Stimulated activated CD4-positive, alpha-beta T cell treated with anti-CD3 and anti-CD28 coated beads, Interleukin-12 subunit alpha, Interleukin-12 subunit beta, amount 100 ng/mL, for 24 hours (primary cell): Measurements from ENCODE around the gene NLGN1.

Source experiments
- DNase-seq, 2 experiments: peaks; one replicate each; pipeline ENCODE4 v3.0.0-alpha.2; 2020; ENCODE audit warnings: low read depth in 2 of 2

NLGN1 gene

GRCh38 chr3:174280186-174280585 is 882.6 kb downstream of the NLGN1 start:
- no peak for DNase-seq

- DNase-seq = no peak
Measured at GRCh38 chr3:174285242-174285864, 887.8 kb downstream of the NLGN1 start.

GRCh38 chr3:174287705-174288104 is 890.2 kb downstream of the NLGN1 start:
- DNase-seq = no peak

DNA sequence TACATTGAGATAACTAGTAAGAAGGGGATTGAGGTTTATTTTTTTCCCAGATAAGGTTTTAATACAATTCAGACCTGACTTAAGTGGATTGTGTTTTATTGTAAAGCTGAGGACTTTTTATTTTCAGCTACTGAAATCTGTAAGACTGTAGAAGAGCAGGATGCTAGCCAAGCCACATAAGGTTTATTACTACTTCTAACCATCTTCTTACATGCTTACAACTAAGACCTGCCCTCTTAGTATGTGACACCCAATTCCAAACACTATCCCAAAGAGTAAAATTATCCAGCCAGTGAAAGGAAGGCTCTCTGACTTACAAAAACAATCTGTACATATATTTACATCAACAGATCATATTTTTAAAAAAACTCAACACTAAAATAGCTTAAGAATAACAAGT is 897.1 kb downstream of the NLGN1 start:
- DNase-seq = no peak

- no peak for DNase-seq
Measured at GRCh38 chr3:174295306-174296092, 898.0 kb downstream of the NLGN1 start.

GRCh38 chr3:174302746-174303315 is 905.3 kb downstream of the NLGN1 start:
- no peak for DNase-seq

DNA sequence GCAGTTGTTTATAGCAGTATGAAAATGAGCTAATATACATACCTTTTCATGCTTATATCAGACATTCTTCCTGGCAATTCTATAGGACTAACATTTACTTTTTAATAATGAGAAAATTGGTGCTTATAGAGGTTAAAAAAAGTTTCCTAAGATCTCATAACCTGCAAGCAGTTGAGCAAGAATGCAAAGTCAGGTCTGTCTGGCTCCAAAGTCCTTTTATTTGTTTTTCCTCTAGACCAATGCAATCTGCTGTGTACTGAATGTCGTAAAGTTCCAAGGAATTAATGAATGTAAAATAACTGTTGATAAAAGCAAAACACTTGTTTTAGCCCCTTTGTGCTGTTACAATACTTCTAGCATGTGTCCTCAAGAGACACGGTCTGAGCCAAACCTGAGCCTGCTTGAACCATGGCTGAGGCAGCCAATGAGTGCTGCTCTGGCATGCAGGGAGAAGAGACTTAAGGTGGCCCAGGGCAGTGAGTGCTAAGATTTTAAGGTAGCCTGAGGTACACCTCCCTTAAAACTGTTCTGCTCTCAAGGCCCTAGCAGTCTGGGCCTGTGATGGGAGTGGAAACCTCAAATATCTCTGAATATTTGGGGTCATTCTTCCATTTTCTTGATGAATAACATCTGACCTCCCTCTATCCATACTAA is 906.5 kb downstream of the NLGN1 start:
- DNase-seq = no peak

DNA sequence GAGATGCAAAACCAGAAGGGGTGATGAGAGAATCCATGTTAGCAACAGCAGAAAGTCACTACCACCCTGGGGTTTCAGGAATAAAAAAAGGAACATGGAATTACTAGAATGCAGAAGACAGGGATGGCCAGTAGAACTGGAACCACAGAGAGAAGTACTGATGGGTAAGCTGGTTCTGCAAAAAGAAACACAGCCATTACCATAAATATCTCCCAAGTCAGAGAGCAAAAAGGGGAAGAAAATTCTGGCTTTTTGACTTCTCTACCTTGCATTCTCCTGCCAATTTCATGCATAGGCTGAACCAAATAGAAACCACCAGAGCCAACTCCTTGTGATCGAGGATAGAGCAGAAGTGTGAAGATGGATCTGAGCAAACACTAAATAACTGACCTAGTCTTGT is 911.2 kb downstream of the NLGN1 start:
- DNase-seq = no peak

DNA sequence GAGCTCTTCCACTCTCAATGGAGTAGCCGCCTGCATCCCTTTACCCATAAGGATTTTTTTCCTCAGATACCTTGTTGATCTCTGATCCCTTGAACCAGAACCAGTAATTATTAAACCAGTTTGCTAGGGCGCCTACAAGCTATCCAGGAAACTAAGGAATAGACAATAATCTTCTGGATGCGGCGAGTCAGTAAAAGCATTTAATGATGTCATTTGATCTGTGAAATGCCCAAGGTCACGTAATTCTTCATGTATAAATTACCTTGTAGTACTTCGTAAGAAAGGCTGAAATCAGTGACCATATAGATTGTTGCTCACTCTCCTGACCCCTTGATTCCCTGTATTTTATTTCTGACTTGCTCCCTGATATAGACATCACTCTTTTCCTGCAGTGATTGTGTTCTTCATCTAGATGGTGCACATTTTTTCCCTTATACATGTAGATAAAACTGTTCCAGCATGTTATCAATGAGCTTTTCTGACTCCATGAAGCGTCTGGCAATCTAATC is 913.0 kb downstream of the NLGN1 start:
- no peak for DNase-seq

DNA sequence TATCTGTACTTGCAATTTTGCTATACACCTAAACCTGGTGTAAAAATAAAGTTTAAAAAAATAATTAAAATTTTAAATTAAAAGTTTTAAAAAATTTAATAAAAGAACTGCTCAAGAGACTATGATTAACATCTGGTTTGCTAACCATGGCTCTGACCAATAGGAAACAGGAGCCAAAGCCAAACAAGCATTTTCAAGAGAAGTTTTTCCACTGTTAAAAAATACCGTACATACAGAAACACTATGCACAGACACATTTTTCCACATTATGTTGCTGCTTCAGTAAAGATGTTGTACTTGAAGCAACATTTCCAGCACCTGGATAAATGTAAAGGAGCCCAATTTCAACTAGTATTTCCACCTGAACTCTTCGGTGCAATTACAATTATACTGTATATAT is 917.7 kb downstream of the NLGN1 start:
- no peak for DNase-seq

DNA sequence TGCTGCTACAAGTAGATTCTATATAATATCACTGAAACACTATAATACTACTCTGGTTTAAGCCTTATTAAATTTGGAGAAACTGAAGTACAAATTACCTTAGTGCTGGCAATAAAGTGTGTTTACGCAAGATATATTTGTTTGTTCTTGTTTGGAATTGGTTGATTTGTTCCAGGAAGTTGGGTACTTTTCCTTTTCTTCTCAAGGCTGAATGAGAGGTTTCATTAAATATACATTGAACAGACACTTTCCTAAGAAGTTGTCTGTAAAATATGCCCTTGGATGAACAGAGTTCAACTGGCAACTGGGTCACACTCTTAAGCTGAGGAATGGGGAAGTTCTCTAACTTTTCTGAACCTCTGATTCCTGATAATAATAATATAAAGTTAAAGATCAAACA is 919.5 kb downstream of the NLGN1 start:
- DNase-seq = no peak

DNA sequence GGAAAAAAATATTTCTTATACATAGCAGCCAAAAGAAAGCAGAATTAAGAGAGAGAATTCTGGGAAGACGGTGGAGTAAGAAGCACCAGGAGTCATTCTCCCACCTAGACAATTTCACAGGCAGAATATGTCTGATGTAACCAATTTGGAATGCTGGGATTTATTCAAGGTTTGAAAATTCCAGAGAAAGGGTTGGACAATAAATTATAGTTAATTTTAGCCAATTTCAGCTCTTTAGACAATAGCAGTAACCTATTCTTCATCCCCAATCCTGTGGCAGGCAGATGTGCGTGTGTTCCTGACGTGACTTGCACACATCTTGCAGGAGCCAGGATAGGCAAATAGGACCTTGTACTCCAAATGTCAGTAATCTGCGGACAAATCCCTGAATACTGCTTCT is 920.6 kb downstream of the NLGN1 start:
- no peak for DNase-seq

GRCh38 chr3:174321548-174321947 is 924.0 kb downstream of the NLGN1 start:
- DNase-seq = no peak

DNA sequence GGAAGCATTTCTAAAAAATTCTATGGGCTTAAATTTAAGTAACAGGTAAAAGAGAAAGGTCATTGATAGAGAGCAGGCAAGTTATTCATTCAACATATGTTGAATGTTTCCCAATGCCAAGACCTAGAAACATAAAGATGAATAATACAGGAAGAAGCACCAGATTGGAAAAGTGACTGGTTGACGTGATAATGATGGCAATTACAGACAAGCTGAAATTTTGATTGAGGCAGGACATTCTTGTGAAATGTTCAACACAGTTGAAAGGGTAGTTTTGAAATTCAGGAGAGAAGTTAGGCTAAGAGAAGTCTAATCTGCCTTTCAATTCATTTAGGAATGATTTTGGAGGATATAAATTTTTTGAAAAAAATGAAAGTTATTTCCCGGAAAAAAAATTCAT is 925.2 kb downstream of the NLGN1 start:
- DNase-seq = no peak

DNA sequence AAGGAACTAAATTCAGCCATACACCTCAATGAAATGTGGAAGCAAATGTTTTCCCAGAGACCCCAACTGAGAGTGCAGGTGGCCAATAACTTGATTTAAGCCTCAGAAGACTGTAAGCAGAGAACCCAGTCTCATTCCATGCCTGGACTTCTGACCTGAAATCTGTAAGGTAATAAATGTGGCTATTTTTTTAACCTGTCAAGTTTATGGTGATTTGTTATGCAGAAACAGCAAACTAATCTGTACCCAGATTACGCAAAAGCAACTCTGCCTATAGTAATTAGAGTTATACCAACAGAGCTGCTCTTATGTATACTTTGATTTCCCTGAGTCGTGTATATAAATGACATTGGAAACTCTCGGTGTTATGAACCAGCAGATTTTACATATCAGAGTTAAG is 927.6 kb downstream of the NLGN1 start:
- no peak for DNase-seq

DNA sequence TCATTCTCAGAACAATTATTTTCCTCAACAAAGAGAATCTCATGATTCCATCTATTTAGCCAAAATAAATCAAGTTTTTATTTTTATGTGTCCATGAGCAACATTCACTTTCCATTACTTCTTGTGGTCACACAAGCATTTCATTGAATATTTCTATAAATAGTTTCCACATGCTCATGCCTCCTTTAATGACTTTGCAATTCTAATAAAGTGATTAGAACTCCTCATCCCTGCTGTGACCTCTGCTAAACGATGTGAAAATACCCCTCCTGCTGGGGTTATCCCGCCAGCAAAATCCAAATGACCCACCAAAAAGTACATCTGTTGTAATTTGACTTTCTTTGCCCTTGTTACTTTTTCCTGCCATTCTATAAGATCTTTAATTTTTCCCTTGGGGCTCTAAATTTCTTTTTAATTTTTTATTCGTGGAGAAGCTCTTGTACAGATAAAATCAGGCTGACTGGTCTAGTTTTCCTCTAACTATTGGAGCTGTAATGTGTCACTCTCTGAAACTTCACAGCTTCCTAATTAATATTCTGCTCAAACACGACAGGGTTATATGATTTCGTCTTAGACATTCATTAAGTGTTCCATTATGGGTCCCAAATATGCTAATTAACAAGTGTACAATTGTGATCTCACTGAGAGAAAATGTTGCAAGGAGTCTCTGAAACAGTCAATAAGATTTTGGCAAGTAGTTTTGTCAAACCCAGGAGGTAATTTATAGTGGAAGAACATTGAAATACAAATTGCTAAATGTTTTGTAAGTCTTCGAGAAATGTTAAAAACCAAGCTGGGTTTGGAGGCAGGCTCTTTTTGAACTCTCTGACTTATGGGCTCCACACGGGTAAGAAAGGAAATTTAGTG is 928.5 kb downstream of the NLGN1 start:
- no peak for DNase-seq

- no peak for DNase-seq
Measured at GRCh38 chr3:174329321-174329720, 931.8 kb downstream of the NLGN1 start.

GRCh38 chr3:174330303-174330702 is 932.8 kb downstream of the NLGN1 start:
- DNase-seq = no peak

GRCh38 chr3:174331095-174331800 is 933.7 kb downstream of the NLGN1 start:
- no peak for DNase-seq

- no peak for DNase-seq
Measured at GRCh38 chr3:174332391-174332790, 934.8 kb downstream of the NLGN1 start.

GRCh38 chr3:174333640-174334039 is 936.1 kb downstream of the NLGN1 start:
- DNase-seq = no peak
